ENCODE results near the gene GPRASP3.
"Not testable (repeated sequence)": the region's sequence is repeated elsewhere in the genome, so short reads cannot be mapped to it uniquely, and the experiment has no call there.

GPRASP3 gene, protein sequence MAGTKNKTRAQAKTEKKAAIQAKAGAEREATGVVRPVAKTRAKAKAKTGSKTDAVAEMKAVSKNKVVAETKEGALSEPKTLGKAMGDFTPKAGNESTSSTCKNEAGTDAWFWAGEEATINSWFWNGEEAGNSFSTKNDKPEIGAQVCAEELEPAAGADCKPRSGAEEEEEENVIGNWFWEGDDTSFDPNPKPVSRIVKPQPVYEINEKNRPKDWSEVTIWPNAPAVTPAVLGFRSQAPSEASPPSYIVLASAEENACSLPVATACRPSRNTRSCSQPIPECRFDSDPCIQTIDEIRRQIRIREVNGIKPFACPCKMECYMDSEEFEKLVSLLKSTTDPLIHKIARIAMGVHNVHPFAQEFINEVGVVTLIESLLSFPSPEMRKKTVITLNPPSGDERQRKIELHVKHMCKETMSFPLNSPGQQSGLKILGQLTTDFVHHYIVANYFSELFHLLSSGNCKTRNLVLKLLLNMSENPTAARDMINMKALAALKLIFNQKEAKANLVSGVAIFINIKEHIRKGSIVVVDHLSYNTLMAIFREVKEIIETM

DNA sequence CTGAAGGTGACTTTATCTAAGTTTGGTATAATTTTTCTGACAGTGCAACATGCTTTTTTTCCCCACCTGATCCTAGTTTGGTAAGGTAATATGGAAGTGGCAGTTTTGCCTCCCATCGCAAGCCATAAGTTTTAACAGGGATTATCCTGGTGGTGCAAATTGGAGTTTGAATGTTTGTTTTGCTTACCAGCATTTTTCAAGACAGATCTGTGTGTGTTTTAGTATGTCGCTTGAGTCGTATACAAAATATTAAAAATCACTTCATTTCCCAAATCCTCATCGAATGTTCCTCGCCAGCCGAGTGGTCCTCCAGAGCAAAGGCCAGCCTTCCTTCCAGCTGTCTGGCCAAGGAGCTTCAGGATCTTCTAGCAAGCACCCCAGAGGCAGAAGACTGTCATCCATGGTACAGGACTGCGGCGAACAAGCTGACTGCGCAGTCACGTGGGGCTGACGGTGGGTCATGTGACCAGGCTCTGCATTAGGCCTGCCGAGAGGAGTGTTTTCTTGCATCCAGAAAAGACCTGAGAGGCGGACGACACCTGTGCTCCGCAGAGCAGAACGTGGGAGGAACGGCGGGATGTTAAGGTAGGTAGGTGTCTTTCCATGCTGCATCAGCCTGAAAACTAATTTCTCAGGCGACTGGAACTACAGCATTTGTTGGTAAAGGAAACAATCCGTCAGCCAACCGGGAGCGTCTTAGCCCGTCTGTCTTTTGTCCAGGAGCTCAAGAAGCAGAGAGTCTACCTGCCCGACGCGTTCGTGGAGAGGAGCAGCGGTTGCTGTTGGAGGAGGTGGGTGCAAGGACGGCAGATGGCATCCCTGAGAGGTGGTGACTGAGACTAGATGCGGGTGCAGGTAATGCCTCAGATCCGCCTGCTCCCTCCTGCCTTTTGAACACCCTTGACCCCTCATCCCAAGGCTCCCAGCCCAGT, at the start of gene GPRASP3:
Gene GPRASP3, plus strand, starts transcription at position 507 of the 932 bp plus-strand sequence. CDS start 28,253 bp downstream, outside the sequence.
- peak; percentile 81 for DNase-seq

DNA sequence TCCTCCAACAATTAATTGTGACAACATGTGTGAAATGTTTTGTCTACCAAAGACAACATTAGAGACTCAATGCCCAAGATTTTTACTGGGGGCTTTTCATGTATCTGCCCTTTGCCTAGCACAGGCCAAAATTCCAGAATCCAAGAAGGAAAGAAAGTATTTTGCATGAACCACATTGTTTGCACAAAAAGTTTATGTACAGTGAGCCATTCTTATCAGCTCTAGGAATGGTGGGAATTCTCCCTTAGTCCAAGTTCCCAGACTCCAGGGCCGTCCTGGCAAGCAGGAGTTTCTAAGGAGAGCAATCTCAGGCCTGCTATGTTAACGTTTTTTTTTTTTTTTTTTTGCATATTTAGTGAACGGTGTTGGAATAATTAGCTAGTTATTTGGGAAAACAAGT, 47.7 kb upstream of the GPRASP3 start:
- no peak for DNase-seq

DNA sequence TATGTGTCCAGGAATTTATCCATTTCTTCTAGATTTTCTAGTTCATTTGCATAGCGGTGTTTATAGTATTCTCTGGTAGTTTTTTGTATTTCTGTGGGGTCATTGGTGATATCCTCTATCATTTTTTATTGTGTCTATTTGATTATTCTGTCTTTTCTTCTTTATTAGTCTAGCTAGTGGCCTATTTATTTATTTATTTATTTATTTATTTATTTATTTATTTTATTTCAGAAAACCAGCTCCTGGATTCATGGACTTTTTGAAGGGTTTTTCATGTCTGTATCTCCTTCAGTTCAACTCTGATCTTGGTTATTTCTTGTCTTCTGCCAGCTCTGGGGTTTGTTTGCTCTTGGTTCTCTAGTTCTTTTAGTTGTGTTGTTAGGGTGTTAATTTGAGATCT, 43.1 kb upstream of the GPRASP3 start:
- DNase-seq, result not testable (repeated sequence)

DNA sequence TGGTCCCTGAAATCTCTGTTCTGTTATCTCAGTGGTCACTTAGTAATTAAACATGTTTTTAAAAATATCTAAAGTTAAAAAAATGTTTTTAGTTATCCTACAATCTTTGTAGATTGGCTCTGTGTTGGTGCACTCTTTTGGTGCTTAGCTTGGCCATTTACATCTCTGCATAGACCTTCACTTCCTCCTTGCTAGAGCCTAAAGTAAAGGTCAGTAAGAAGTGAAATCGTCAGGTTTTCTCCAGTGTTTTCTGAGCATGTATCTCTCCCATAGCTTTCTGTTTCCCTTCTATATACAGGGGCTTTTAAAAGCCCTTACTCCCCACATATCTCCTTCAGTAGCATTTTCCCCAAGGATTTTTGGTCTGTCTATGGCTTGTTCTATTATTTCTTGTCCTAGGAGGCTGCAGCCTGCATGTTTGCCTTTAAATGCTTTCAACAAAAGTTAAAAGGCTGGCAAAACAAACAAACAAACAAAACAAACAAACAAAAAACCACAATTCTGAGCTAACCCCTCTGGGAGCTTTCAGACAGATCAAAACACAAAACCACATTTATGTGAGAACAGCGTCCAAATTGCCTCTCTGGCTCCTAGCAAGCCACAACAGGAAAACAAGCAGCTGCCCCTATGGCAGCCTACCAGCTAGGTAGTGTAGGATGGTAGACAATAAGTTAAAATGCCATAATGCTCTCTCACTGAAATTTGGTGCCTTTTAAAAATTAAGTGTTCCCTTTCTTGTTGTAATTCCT, 35.6 kb upstream of the GPRASP3 start:
- no peak for DNase-seq

DNA sequence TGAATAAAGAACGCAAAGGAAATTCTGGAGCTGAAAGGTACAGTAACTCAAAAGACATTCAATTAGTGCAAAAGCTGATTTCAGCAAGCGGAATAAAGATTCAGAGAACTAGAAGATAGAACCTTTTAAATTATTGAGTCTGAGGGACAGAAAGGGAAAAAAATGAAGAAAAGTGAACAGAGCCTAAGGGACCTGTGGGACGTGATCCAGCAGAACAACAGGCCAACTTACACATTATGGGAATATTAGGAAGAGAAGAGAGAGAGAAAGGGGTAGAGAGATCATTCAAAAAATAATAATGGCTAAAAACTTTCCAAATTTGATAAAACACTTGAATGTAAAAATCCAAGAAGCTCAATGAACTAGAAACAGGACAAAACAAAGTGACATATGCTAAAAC, 25.8 kb upstream of the GPRASP3 start:
- DNase-seq, result no peak

DNA sequence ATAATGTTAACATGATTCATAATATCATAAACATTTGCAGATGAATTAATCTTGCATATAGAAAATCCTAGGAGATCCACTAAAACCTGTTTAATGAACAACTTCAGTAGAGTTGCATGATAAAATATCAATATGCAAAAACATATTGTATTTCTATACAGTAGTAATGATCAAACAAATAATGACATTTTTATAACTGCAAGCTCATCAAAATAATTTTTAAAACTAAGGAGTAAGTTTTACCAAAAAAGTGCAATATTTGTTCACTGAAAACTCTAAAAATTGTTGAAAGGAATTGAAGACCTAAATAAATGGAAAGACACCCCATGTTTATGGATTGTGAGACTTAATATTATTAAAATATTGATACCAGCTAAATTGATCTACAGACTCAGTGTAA, 24.2 kb upstream of the GPRASP3 start:
- DNase-seq, result no peak

DNA sequence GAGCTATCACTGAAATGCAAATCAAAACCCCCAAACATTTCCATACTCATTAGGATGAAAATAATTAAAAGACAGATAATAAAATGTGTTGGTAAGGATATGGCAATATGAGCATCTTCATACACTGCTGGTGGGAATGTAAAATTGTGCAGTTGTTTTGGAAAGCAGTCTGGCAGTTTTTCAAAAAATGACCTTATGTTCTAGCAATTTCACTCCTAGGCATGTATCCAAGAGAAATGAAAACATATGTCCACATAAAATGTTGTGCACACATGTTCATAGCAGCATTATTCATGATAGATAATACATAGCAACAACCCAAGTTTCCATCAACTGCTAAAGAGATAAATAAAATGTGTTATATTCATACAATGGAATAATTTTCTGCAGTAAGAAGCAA, 23.0 kb upstream of the GPRASP3 start:
- DNase-seq, result no peak

DNA sequence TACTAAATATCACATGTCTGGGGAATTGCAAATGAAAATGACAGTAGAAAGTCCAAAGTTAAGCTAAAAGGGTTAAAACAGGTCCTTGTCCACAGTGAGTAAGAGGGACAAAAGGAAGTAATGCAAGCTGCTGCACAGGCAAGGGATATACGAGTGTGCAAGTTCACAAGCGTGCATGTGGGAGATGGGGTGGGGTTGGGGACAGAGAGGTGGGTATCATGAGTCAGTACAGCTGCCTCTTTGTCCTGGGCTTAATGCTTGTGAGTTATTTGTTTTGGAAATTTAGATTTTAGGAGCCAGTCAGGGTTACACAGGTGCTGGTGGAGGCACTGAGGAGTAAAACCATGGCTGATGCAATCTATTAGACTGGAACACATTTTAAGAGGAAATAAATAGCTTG, 11.6 kb upstream of the GPRASP3 start:
- no peak for DNase-seq

DNA sequence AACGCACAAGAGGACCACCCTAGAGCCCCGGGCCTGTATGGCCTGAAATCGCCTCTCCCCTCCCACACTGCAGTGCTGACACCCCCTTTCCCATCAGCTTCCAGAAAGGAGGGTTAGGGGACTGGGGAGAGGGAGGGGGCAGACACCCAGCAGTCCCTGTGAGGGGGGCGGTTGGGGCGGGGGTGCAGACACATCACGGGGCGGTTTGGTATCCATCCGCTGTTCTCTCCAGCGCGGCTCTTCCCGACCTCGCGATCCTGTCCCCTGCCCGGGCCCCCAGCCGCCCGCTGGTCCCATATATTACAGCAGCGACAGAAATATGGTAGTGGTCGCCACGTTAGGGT, 8.7 kb upstream of the GPRASP3 start:
- no peak for DNase-seq

DNA sequence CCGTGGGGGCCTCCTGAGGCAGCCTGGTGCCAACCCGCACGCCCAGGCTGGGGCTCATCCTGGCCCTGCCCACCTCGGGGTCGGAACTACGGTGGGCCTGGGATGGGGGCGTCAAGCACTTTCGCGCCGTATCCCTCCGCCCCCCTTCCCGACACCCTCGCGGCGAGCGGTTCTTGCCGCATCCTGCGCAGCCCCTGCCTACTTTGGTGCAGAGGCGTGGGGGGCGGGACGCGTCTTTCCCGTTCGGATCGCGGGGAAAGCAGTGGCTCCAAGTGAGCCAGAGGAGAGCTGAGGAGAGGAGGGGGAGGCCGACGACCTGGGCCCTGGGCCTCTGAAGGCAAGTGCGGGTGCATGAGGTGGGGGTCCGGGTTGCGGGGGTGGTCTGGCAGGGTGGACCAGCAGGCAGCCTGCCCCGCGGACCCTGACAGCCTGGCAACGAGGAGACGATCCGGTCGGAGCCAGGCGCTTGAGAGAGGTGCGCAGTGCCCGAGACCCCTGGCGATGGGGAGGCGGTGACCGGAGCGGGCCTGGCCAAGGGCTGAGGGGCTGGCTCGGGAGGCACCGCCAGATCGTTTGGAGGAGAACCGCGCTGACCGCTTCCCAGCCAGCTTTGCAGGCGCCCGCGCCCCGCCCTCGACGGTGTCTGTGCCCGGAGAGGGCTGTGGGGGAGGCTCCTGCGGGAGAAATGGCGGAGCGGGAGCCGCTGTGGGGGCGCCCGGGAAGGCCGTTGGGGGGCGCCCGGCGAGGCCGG, 8.2 kb upstream of the GPRASP3 start, which contains the start of gene GPRASP2:
Gene GPRASP2, plus strand, starts transcription at position 233 of the 751 bp plus-strand sequence. CDS start 2,422 bp downstream, outside the sequence.
- peak; percentile 16 for DNase-seq

DNA sequence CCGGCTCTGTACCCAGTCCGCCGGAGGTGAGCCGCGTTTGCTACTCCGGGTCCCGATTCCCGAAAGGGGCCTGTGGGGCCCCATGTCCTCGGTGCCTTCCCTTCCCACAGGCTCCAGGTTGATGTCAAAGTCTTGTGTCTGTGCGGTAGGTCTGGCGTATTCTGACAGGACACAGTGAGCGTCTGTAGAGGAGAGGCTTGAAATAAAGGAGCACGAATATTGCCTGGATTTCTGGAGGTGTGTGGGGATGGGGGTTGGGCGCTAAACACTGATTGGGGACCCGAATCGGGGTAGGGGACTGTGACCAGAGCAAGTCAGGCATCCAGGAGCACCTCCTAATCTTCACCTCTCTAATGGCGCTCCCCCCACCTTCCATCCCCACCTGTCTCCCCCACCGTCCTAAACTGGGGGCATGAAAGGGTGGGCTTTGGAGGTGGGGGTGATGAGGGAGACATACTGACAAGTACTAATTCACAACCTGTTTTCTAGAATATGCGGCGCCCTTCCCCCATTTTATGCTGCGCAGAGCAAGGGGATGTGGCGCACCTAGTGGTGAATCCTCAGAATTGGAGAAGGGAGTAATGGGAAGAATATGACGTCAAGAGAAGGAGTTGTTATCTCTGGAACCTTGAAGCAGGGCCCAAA, 7.4 kb upstream of the GPRASP3 start:
- peak; percentile 11 for DNase-seq

DNA sequence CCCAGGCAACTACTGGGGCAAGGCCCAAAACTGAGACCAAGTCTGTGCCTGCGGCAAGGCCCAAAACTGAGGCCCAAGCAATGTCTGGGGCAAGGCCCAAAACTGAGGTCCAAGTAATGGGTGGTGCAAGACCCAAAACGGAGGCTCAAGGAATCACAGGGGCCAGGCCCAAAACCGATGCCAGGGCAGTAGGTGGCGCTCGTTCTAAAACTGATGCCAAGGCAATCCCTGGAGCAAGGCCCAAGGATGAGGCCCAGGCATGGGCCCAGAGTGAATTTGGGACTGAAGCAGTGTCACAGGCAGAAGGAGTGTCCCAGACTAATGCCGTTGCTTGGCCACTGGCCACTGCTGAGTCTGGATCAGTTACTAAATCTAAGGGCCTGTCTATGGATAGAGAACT, 5.5 kb upstream of the GPRASP3 start:
- no peak for DNase-seq

DNA sequence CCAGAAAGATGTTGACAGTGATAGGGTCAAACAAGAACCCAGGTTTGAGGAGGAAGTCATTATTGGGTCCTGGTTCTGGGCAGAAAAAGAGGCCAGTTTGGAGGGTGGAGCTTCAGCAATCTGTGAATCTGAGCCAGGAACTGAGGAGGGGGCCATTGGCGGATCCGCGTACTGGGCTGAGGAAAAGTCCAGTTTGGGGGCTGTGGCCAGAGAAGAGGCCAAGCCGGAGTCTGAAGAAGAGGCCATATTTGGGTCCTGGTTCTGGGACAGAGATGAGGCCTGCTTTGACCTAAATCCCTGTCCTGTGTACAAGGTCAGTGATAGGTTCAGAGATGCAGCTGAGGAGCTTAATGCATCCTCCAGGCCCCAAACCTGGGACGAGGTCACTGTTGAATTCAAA, 4.6 kb upstream of the GPRASP3 start:
- no peak for DNase-seq

DNA sequence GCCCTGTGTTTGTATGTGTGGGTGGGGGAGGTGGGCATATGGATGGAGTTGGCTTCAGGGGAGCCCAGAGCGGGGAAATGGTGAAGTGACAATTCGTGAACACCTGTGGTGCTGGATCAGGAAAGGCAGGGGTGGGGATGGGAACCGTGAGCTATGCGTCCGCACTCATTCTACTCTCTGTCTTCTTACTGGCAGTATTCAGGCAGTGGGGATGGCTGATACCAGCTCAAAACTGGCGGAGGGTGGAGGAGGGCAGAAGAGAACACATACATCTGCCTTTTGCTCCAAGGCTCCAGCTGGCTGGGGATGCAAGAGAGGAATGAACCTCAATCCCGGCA, 595 bp downstream of the GPRASP3 start:
- DNase-seq, result not testable (repeated sequence)

DNA sequence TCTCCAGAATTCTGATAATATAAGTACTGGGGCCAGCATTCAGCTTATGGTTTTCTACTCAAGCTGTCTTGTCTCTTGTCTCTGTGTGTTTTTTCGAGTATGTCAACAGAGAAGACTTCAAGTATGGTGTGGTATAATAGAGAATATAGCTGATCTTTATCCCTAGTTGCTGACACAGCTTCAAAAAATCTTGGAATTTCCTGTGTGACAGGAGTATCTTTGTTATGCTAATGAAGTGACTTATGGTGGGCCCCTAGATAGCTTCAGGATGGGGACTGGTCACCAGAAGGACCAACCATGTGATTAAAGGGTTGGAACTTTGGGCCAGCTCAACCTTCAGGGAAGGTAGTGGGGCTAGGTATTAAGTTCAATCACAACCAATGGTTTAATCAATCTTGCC, 2.9 kb downstream of the GPRASP3 start:
- DNase-seq, result no peak

DNA sequence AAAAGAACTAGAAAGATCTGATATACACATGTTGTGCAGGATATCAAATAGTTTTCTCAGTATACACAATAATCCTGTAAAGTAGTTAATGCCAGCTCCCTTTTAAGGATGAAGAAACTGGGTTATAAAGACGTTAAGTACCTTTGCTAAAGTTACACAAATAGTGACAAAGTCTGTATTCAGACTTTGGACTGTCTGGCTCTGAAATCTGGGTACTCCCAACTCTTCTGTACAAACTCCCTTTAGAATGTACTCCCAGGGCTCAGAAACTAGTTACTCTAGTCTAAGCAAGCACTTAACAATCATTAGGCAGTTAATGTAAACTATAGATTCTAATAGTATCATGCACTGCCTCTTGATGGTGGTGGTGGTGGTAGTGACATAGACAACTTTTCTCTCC, 7.2 kb downstream of the GPRASP3 start:
- no peak for DNase-seq

DNA sequence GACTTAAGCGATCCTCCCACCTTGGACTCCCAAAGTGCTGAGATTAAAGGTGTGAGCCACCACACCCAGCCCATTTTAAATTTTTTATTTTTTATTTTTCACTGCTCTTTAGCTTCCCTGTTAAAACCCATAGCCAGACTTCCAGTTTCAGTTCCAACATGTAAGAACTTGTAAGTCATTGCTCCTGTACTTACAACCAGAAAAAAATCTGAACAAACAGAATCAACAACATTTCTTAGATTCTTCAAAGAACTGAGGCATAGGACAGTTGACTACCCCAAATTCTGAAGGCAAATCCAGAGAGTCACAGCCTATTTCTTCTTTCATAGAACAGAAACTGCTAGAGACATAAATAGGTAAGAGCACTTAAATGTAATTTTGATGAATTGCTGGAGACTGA, 8.1 kb downstream of the GPRASP3 start:
- no peak for DNase-seq

DNA sequence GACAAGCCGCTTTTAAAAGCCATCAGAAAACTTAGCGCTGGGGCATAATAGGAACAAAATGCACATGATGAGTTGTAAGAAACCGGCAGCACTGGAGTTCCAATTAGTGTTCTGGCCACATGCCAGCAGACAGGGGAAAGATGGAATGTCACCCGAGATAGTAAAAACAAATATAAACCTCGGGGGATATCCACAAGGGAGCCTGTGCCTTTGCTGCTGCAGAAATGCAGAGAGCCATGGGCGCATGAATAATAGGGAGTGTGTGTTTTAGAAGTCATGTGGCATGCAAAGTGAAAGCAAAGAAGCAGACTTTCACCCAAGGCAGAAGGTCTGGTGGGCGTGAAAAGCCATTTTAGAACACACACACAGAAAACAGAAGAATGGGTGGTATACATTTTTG, 19.1 kb downstream of the GPRASP3 start:
- DNase-seq, result no peak

DNA sequence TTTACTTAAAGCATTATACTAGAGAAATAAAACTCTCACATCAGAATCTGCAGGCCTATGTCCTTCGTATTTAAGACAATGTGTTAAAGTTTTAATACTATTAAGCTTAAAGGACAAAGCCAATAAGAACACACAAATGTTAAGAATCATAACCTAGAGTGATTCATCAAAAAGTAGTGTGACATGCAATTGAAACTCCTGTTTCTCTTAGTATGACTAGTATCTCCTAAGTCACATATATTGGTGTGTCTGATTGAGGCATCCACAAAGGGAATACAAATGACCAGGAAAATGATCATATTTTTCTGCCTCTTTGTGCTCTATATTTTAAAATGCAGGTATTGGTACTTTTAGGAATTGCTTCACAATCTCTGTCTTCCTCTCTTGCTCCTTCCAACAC, 23.8 kb downstream of the GPRASP3 start:
- no peak for DNase-seq

DNA sequence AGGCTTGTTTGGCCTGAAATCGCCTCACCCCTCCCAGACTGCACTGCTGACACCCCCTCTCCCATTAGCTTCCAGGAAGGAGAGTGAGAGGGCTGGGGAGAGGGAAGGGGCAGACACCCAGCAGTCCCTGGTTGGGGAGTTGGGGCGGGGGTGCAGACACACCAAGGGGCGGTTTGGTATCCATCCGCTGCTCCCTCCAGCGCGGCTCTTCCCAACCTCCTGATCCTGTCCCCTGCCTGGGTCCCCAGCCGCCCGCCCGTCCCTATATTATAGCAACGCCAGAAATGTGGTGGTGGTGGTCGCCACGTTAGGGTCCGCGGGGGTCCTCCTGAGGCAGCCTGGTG, 24.9 kb downstream of the GPRASP3 start:
- no peak for DNase-seq

DNA sequence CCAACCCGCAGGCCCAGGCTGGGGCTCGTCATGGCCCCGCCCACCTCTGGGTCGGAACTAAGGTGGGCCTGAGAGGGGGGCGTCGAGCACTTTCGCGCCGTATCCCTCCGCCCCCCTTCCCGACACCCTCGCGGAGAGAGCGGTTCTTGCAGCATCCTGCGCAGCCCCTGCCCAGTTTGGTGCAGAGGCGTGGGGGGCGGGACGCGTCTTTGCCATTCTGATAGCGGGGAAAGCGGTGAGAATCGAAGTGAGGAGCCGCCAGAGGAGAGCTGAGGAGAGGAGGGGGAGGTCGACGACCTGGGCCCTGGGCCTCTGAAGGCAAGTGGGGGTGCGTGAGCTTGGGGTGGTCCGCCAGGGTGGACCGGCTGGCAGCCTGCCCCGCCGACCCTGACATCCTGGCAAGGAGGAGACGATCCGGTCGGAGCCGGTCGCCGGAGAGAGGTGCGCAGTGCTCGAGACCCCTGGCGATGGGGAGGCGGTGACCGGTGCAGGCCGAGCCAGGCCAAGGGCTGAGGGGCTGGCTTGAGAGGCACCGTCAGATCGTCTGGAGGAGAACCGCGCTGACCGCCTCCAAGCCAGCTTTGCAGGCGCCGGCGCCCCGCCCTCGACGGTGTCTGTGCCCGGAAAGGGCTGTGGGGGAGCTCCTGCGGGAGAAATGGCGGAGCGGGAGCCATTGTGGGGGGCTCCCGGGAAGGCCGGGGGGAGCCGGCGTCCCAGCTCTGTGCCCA, 25.5 kb downstream of the GPRASP3 start:
- DNase-seq, result peak; percentile 9

Data from activated CD4-positive, alpha-beta T cell treated with anti-CD3 and anti-CD28 coated beads for 48 hours (primary cell).